GM19025 (cell line): Measurements from ENCODE around the gene HLA-DQB1.
"Not testable (repeated sequence)": the region's sequence is repeated elsewhere in the genome, so short reads cannot be mapped to it uniquely, and the experiment has no call there.

Source experiments
- ATAC-seq: cut with Tn5 transposase; IDR thresholded peaks from one replicate; pipeline ENCODE4 v1.9.1; 2021; ENCODE audit warnings: mild to moderate bottlenecking, low read depth, moderate library complexity; ENCODE audit not compliant: unreplicated experiment

Gene HLA-DQB1

GRCh38 chr6:32629793-32630192 is 36.7 kb downstream of the HLA-DQB1 start:
- ATAC-seq = not testable (repeated sequence)

- ATAC-seq = no peak
These were observed 38.6 kb downstream of the HLA-DQB1 start for GRCh38 chr6:32627831-32628230.

GRCh38 chr6:32627249-32627648 is 39.2 kb downstream of the HLA-DQB1 start:
- no peak for ATAC-seq

- ATAC-seq = no peak
These were observed 41.3 kb downstream of the HLA-DQB1 start for GRCh38 chr6:32625137-32625536.

GRCh38 chr6:32624565-32624964 is 41.9 kb downstream of the HLA-DQB1 start:
- no peak for ATAC-seq

GRCh38 chr6:32623693-32624092 is 42.8 kb downstream of the HLA-DQB1 start:
- no peak for ATAC-seq

GRCh38 chr6:32622545-32623401 is 43.7 kb downstream of the HLA-DQB1 start:
- ATAC-seq = peak; percentile 69

- ATAC-seq = no peak
These were observed 45.1 kb downstream of the HLA-DQB1 start for GRCh38 chr6:32621372-32621771.

- ATAC-seq = no peak
These were observed 48.7 kb downstream of the HLA-DQB1 start for GRCh38 chr6:32617751-32618150.

GRCh38 chr6:32615885-32616532 is 50.4 kb downstream of the HLA-DQB1 start:
- no peak for ATAC-seq

GRCh38 chr6:32614366-32615081 is 51.9 kb downstream of the HLA-DQB1 start:
- no peak for ATAC-seq

- no peak for ATAC-seq
These were observed 53.0 kb downstream of the HLA-DQB1 start for GRCh38 chr6:32613475-32613874.

GRCh38 chr6:32610682-32611296 is 55.7 kb downstream of the HLA-DQB1 start:
- no peak for ATAC-seq

GRCh38 chr6:32609731-32610640 is 56.5 kb downstream of the HLA-DQB1 start:
- ATAC-seq = peak; percentile 90
